Measurements from ENCODE around the gene DENND1B. TPM values are rescaled to one million over a fixed set of nuclear protein-coding genes. Genes with fewer than 3 reads are reported as not detected.

Gene DENND1B
- total and polyA plus RNA-seq, 9 of the 15 experiments (the other 6 are each of a cell fraction or from before 2014, with no cell fraction given), result 2.1 to 12.1 (median 7.5) TPM

GRCh38 chr1:197649188-197649587 is 126.1 kb downstream of the DENND1B start (continued):
- no peak for TF ChIP-seq FIP1L1 (IDR thresholded peaks at IDR 0.05; ENCODE audit: low read depth, low read length, poor library complexity, severe bottlenecking)
- no peak for TF ChIP-seq ZNF133 (CRISPR knock-in tag; IDR thresholded peaks at IDR 0.05)

- DNase-seq (ENCODE audit: extremely low read depth in 1 of 4, low spot score in 3 of 4), result no peak
- Histone ChIP-seq H4K20me1 (replicated peaks; ENCODE audit: control insufficient read depth, insufficient read depth, low read length) (no peaks in the 10 kb centered on the region), H3K9me1 (ENCODE audit: control insufficient read depth, insufficient read depth, low read length) (no peaks in the 10 kb centered on the region), H3K36me3 (ENCODE audit: control insufficient read depth, insufficient read depth, low read length) (no peaks in the 10 kb centered on the region), H3K4me1 (replicated peaks in 1 of 2; ENCODE audit: control insufficient read depth in 2 of 2, insufficient read depth in 2 of 2, low read length in 2 of 2) (no peaks in the 10 kb centered on the region), H3K9ac (ENCODE audit: insufficient read depth in 1 of 2, low read depth in 2 of 2, low read length in 2 of 2) (no peak overlapping the region), H3K4me2 (ENCODE audit: insufficient read depth, low read length) (no peak overlapping the region), H3K79me2 (ENCODE audit: control insufficient read depth, insufficient read depth, low read length) (no peaks in the 10 kb centered on the region), H3K4me3 (no peak overlapping the region), H3K27me3 (ENCODE audit: control insufficient read depth in 2 of 2, insufficient read depth in 2 of 2, low read length in 2 of 2) (no peaks in the 10 kb centered on the region), H3K9me3 (replicated peaks; ENCODE audit: control insufficient read depth, insufficient read depth, low read depth, low read length) (no peaks in the 10 kb centered on the region), H2AFZ (ENCODE audit: low read depth, low read length) (no peak overlapping the region), H3K27ac (ENCODE audit: extremely low read depth, low read depth, low read length) (no peak overlapping the region)
- ATAC-seq, result no peak; the same call in 2 of the 3 replicates
- no peak for FAIRE-seq
- intact Hi-C loops (cut with micrococcal nuclease), result no loop called here
- TF ChIP-seq ZNF3 (CRISPR knock-in tag; IDR thresholded peaks at IDR 0.05) (no peak), ZNF583 (CRISPR knock-in tag; IDR thresholded peaks at IDR 0.05) (no peak), CHD2 (IDR thresholded peaks at IDR 0.05; ENCODE audit: low read depth, low read length) (no peak), PHTF2 (CRISPR knock-in tag; IDR thresholded peaks at IDR 0.05) (no peak), KAT7 (CRISPR knock-in tag; IDR thresholded peaks at IDR 0.05; ENCODE audit: borderline replicate concordance) (no peak), POU5F1 (IDR thresholded peaks at IDR 0.05; ENCODE audit: borderline replicate concordance, low read depth, low read length, partially characterized antibody) (no peak), PRDM10 (IDR thresholded peaks at IDR 0.05; ENCODE audit: partially characterized antibody) (no peak), ZNF121 (CRISPR knock-in tag; conservative IDR thresholded peaks at IDR 0.05) (no peak), BRD4 (IDR thresholded peaks at IDR 0.05) (no peak), ZFX (CRISPR knock-in tag; IDR thresholded peaks at IDR 0.05) (no peak), ZNF592 (IDR thresholded peaks at IDR 0.05) (no peak)
- in situ Hi-C loops (cut with MboI), result no loop called here
- POLR2A ChIA-PET, result no interaction called here
- WGBS (ENCODE audit: insufficient coverage, low coverage, missing lambda C conversion rate), result 46% methylated on average over 2 of the region's 2 CpGs
- BruUV-seq (replicated peaks), result no TSS peak
- CTCF ChIA-PET (ENCODE audit: low intra/inter-chr PET ratio), result no interaction called here
Observed at GRCh38 chr1:197638316-197638715, 137.0 kb downstream of the DENND1B start.
